H9 (cell line): ENCODE results near the gene STK17B. TPM values are rescaled to one million over a fixed set of nuclear protein-coding genes. Genes with fewer than 3 reads are reported as not detected.
A peak's percentile ranks its signal among the peaks of the same experiment; 100 is the strongest.

Source experiments
- DNase-seq: peaks from one replicate; pipeline ENCODE4 v3.0.0-alpha.2; 2017
- H2AFZ ChIP-seq: one replicate; pipeline ENCODE4 v1.6.1; 2013; ENCODE audit warnings: mild to moderate bottlenecking, low read length, control low read depth, moderate library complexity
- H2AK5ac ChIP-seq: 2 replicates; pipeline ENCODE4 v1.6.1; 2013; ENCODE audit warnings: low read length, control low read depth, mixed read lengths; ENCODE audit not compliant: insufficient read length
- H2BK120ac ChIP-seq: one replicate; pipeline ENCODE4 v1.6.1; 2013; ENCODE audit warnings: low read depth, mild to moderate bottlenecking, low read length, control low read depth, inconsistent platforms; ENCODE audit not compliant: poor library complexity, severe bottlenecking
- H2BK12ac ChIP-seq: 2 replicates; pipeline ENCODE4 v1.6.1; 2013; ENCODE audit warnings: low read length, control low read depth, mixed read lengths, low read depth; ENCODE audit not compliant: insufficient read length
- H2BK15ac ChIP-seq: 2 replicates; pipeline ENCODE4 v1.6.1; 2013; ENCODE audit warnings: low read depth, low read length, control low read depth
- H2BK20ac ChIP-seq: one replicate; pipeline ENCODE4 v1.6.1; 2013; ENCODE audit warnings: low read depth, mild to moderate bottlenecking, low read length, control low read depth, inconsistent platforms; ENCODE audit not compliant: poor library complexity, severe bottlenecking
- H2BK5ac ChIP-seq: 2 replicates; pipeline ENCODE4 v1.6.1; 2013; ENCODE audit warnings: low read length, control low read depth, mixed read lengths; ENCODE audit not compliant: insufficient read length
- H3K14ac ChIP-seq: 2 replicates; pipeline ENCODE4 v1.6.1; 2013; ENCODE audit warnings: low read length, control low read depth; ENCODE audit not compliant: insufficient read depth
- H3K18ac ChIP-seq: 2 replicates; pipeline ENCODE4 v1.6.1; 2013; ENCODE audit warnings: low read depth, mild to moderate bottlenecking, mixed read lengths, low read length, control low read depth; ENCODE audit not compliant: insufficient read length
- H3K23ac ChIP-seq: 2 replicates; pipeline ENCODE4 v1.6.1; 2013; ENCODE audit warnings: low read length, control low read depth, mixed read lengths, low read depth; ENCODE audit not compliant: insufficient read length
- H3K23me2 ChIP-seq: 2 replicates; pipeline ENCODE4 v1.6.1; 2013; ENCODE audit warnings: low read depth, mild to moderate bottlenecking, mixed read lengths, low read length, control low read depth; ENCODE audit not compliant: insufficient read length, poor library complexity, severe bottlenecking
- H3K27ac ChIP-seq: 2 replicates; pipeline ENCODE4 v1.5.1; 2013; ENCODE audit warnings: low read length, control low read depth, mixed read lengths, low read depth; ENCODE audit not compliant: insufficient read length
- H3K27me3 ChIP-seq: 2 replicates; pipeline ENCODE4 v1.6.1; 2013; ENCODE audit warnings: low read length, control low read depth, inconsistent platforms; ENCODE audit not compliant: insufficient read depth
- H3K4ac ChIP-seq: 2 replicates; pipeline ENCODE4 v1.6.1; 2013; ENCODE audit warnings: low read depth, mild to moderate bottlenecking, control low read depth, inconsistent platforms, low read length, moderate library complexity
- H3K4me1 ChIP-seq: 2 replicates; pipeline ENCODE4 v1.6.1; 2013; ENCODE audit warnings: low read length, control low read depth, inconsistent platforms; ENCODE audit not compliant: insufficient read depth
- H3K4me2 ChIP-seq: 2 replicates; pipeline ENCODE4 v1.6.1; 2013; ENCODE audit warnings: low read length, control low read depth, mixed read lengths; ENCODE audit not compliant: insufficient read length, insufficient read depth
- H3K56ac ChIP-seq: 2 replicates; pipeline ENCODE4 v1.6.1; 2013; ENCODE audit warnings: low read depth, mild to moderate bottlenecking, mixed read lengths, low read length, control low read depth; ENCODE audit not compliant: insufficient read length
- H3K79me1 ChIP-seq: 2 replicates; pipeline ENCODE4 v1.6.1; 2013; ENCODE audit warnings: low read depth, mild to moderate bottlenecking, moderate library complexity, low read length, control low read depth, inconsistent platforms; ENCODE audit not compliant: insufficient read depth, poor library complexity, severe bottlenecking
- H3K79me2 ChIP-seq: 2 replicates; pipeline ENCODE4 v1.6.1; 2013; ENCODE audit warnings: low read length, control low read depth, inconsistent platforms; ENCODE audit not compliant: insufficient read depth
- H3K9ac ChIP-seq: 2 replicates; pipeline ENCODE4 v1.6.1; 2013; ENCODE audit warnings: low read length, control low read depth, mixed read lengths; ENCODE audit not compliant: insufficient read length; ENCODE audit errors: extremely low read depth
- H3K9me3 ChIP-seq: one replicate; pipeline ENCODE4 v1.6.1; 2013; ENCODE audit warnings: low read depth, low read length, inconsistent platforms; ENCODE audit not compliant: control insufficient read depth
- H3T11ph ChIP-seq: one replicate; pipeline ENCODE4 v1.6.1; 2013; ENCODE audit warnings: mild to moderate bottlenecking, low read length, control low read depth, inconsistent platforms
- H4K20me1 ChIP-seq: one replicate; pipeline ENCODE4 v1.6.1; 2013; ENCODE audit not compliant: control insufficient read depth, insufficient read length, insufficient read depth
- H4K5ac ChIP-seq: 2 replicates; pipeline ENCODE4 v1.6.1; 2013; ENCODE audit warnings: low read depth, mild to moderate bottlenecking, mixed read lengths, low read length, control low read depth; ENCODE audit not compliant: insufficient read length
- H4K8ac ChIP-seq: replicated peaks from 2 replicates; pipeline ENCODE4 v1.6.1; 2013; ENCODE audit warnings: low read length, control low read depth, mixed read lengths, low read depth; ENCODE audit not compliant: insufficient read length
- H4K91ac ChIP-seq: 2 replicates; pipeline ENCODE4 v1.6.1; 2013; ENCODE audit warnings: low read depth, mild to moderate bottlenecking, moderate library complexity, mixed read lengths, low read length, control low read depth; ENCODE audit not compliant: insufficient read length
- H3K27ac Mint-ChIP-seq, 3 experiments: 2 replicates in 2 of 3; 3 replicates in 1 of 3; pipeline ENCODE4 v1.8.0; 2020 to 2021; ENCODE audit warnings: mixed read lengths in 3 of 3, mild to moderate bottlenecking in 1 of 3, moderate library complexity in 1 of 3
- H3K27me3 Mint-ChIP-seq: 2 replicates; pipeline ENCODE4 v1.8.0; 2021; ENCODE audit warnings: low read depth, mild to moderate bottlenecking, moderate library complexity, mixed read lengths
- H3K36me3 Mint-ChIP-seq, 3 experiments: 2 replicates in 2 of 3; 3 replicates in 1 of 3; pipeline ENCODE4 v1.8.0; 2020 to 2021; ENCODE audit warnings: low read depth in 3 of 3, mixed read lengths in 3 of 3; ENCODE audit not compliant: insufficient read depth in 1 of 3
- H3K4me1 Mint-ChIP-seq, 2 experiments: 2 replicates each; pipeline ENCODE4 v1.8.0; 2020; ENCODE audit warnings: mixed read lengths in 2 of 2
- H3K4me3 Mint-ChIP-seq, 2 experiments: 2 replicates in 1 of 2; 3 replicates in 1 of 2; pipeline ENCODE4 v1.8.0; 2020 to 2021; ENCODE audit warnings: mild to moderate bottlenecking in 2 of 2, mixed read lengths in 2 of 2, moderate library complexity in 1 of 2
- H3K9me3 Mint-ChIP-seq, 2 experiments: 2 replicates in 1 of 2; 3 replicates in 1 of 2; pipeline ENCODE4 v1.8.0; 2020; ENCODE audit warnings: mild to moderate bottlenecking in 2 of 2, mixed read lengths in 2 of 2, moderate library complexity in 1 of 2
- CTCF ChIP-seq: fragments of 200-600 bp; sonication (generic); conservative IDR thresholded peaks from 3 replicates; pipeline ENCODE4 v1.8.0; 2021; ENCODE audit warnings: antibody characterized with exemption, mild to moderate bottlenecking
- WGBS: extraction: QIAGEN DNeasy Blood & Tissue Kit; methylation state at CpG from one replicate; pipeline ENCODE4 v1.1.7; 2013; ENCODE audit warnings: missing lambda C conversion rate, low lambda C conversion rate, mixed read lengths; ENCODE audit not compliant: insufficient read length; ENCODE audit errors: extremely low coverage; 5-methylcytosine and 5-hydroxymethylcytosine counted together
- total RNA-seq: library from RNA; stranded (reverse); gene quantifications from 2 replicates; pipeline ENCODE4 v1.2.1, GENCODE V29; 2021

The STK17B gene
- total RNA-seq, 1 experiment from 2014 or later = 6.1 TPM

DNA sequence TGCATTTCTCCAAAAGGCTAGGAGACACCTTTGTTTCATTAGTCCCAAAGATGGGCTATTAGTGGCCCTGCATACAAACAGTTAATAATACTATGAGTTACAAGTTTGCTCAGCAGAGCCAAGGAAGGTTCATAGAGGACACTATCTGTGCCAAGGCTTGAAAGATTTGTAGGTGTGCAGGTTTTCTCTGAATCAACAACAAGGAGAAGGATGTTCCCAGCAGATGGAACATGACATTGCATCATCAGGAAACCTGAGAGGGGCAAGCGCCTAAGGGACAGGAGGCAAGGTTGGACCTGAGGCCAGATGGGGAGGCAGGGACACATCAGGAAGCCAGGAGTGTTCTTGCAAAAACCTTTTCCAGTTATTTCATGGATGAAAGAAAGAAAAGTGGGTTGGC, 35.4 kb upstream of the STK17B start:
- H3K9me3 ChIP-seq = no peaks in the 10 kb centered on the region
- no peak overlapping the region for H3K18ac ChIP-seq
- no peak overlapping the region for H4K5ac ChIP-seq
- Mint-ChIP-seq H3K36me3 (peaks cover 0 to 1% (median 0%) of the 10 kb centered on the region in 3 experiments; a peak in 5 of 7 replicates), H3K27ac (peak overlapping the region in 1 of 3 experiments; percentile 2; a peak in 1 of 7 replicates), H3K9me3 (no peaks in the 10 kb centered on the region), H3K4me1 (peaks cover 10 to 13% of the 10 kb centered on the region in 2 experiments), H3K4me3 (no peak overlapping the region), H3K27me3 (no peaks in the 10 kb centered on the region)
- H3K4ac ChIP-seq = no peak overlapping the region
- no peaks in the 10 kb centered on the region for H4K20me1 ChIP-seq
- WGBS = no CpG with 5 or more reads among the region's 1 CpG
- TF ChIP-seq CTCF = no peak
- H3K56ac ChIP-seq = no peak overlapping the region
- no peak overlapping the region for H4K91ac ChIP-seq
- no peak overlapping the region for H2BK120ac ChIP-seq
- no peak overlapping the region for H2BK5ac ChIP-seq
- no peak overlapping the region for H2BK12ac ChIP-seq
- no peak overlapping the region for H3K27ac ChIP-seq
- H4K8ac ChIP-seq = no peak overlapping the region
- H2AFZ ChIP-seq = no peak overlapping the region
- no peaks in the 10 kb centered on the region for H3K23me2 ChIP-seq
- no peak overlapping the region for H3K23ac ChIP-seq
- no peak overlapping the region for H2AK5ac ChIP-seq
- H3K27me3 ChIP-seq = no peaks in the 10 kb centered on the region
- no peak for DNase-seq
- H3K14ac ChIP-seq = no peak overlapping the region
- no peaks in the 10 kb centered on the region for H3K79me1 ChIP-seq
- peaks cover 3% of the 10 kb centered on the region; the same call in 1 of the 2 replicates for H3K4me1 ChIP-seq
- H2BK20ac ChIP-seq = peak overlapping the region; percentile 45
- H3T11ph ChIP-seq = peak overlapping the region; percentile 17
- no peak overlapping the region for H3K9ac ChIP-seq
- no peak overlapping the region for H2BK15ac ChIP-seq
- H3K4me2 ChIP-seq = no peak overlapping the region
- no peaks in the 10 kb centered on the region for H3K79me2 ChIP-seq
